ENCODE measurements around the gene FUT8.

FUT8 gene

DNA sequence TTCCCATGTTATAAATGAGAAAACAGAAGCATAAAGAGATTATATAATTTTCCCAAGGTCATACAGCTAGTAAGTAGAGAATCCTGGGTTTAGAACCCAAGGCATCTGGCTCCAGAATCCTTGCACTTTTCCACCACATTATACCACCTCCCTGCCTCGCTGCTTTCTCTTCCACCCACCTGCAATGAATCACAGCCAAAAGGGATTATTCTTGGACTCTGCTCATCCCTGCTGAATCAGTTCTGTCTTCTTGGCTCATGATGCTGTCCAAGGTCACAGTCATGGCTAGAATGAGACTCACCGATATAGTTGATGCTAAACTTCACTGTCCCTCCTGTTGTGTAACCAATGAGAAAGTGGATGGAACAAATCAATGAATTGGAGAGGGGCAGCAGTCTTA, 356.6 kb downstream of the FUT8 start:
- FAIRE-seq = no peak
- no peak for DNase-seq (ENCODE audit: low spot score)

DNA sequence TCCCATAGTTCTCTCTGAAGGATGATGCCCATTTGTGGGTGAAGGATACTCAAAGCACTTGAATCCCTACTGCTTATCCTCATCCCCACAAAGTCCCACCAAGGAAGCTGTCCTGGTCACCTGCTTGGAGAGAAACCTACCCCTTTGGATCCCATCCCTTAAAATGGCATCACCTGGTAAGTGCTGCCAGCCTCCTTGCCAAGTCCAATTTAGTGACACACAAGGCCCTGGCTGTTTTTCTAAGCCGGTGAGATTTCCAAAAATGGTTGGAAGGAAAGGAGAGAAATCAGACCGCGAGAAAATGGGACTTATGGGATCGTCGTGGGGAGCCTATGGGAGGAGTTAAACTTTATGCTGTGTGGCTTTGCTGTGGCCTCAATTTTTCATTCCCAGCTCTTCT, 358.2 kb downstream of the FUT8 start:
- FAIRE-seq (no peak), DNase-seq (ENCODE audit: low spot score) (no peak)

- FAIRE-seq (no peak), DNase-seq (ENCODE audit: low spot score) (no peak)
Measured at GRCh38 chr14:65771271-65771670, 358.7 kb downstream of the FUT8 start.

DNA sequence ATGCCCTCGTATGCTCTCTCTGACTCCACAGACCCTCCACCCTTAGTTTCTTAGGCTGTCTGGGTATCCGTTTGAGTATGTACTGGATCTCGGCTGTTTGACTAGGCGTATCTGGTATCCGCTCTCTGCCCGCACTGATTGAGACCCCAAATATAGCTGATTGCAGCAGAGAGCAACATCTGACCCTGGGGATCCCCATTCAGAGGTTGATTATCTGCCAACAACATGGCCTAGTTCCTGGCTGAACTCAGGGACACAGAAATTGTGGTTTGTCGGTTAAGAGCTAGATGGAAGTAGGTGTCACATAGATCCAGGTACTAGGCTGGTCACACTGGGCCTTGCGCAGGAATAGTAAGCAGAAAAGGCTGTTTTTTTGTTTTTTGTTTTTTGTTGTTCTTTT, 359.9 kb downstream of the FUT8 start:
- DNase-seq (ENCODE audit: low spot score) = no peak

DNA sequence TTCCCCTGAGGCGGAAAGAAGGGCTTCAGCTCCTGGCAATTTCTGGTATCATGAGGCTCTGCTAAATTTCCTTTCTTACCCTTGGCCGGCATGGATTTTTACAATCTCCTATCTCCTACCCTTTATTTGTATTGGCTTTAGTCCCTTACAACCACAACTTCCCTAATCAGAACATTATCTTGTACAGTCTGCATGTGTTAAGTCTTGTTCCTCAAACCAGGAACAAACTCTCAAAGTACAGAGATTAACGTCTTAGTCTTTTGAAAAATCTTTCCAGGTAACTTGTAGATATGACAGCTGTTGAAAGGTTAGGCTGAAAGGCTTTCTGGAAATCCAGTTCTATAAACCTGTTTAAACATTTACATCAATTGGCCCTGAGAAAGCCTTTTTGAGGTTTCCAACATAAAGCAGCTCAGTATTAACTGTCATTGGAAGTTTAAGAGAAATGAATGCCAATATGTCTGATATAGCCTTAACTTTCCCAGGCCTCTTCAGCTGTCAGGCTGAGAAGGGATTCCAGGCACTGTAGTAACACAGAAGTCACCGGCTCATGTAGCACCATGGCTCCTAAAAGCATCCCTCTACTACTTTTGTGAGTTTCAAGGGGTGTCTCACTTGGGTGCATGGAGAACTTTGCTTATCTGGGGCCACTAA, 360.5 kb downstream of the FUT8 start:
- DNase-seq (ENCODE audit: low spot score) = no peak
- FAIRE-seq = no peak

More for the DNA sequence above, 359.9 kb downstream of the FUT8 start:
- no peak for FAIRE-seq

- no peak for FAIRE-seq
Measured at GRCh38 chr14:65774041-65774440, 361.5 kb downstream of the FUT8 start.

DNA sequence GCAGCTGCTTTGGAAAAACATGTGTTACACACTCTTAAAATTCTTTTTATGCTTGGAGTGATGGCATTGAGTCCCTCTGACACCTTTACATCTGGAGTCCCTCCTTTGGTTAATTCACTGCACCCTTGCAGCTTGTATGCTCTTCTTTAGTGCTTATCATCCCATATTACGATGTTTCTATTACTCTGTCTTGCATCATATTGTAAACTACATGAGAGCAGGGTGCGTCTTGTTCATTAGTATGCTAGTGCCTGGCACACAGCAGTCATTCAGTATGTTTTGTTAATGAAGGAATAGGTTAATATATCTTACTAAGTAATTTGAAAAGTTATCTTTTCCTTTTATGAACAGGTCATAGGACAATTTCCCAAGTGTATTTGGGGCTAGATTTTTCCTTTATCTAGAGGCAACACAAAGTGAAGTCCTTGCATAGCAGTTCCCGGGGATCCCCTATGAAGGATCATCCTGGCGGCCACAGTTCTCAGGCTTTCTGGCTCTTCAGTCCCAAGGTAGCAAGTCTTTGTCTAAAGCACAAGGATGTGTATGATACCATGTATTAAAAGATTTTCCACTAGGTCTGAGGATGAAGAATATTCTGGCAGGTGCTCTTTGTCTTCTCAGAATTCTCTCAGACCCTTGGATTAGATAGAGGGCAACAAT, 363.8 kb downstream of the FUT8 start:
- DNase-seq (ENCODE audit: low spot score) (no peak), FAIRE-seq (no peak)

More at GRCh38 chr14:65774041-65774440, 361.5 kb downstream of the FUT8 start:
- DNase-seq (ENCODE audit: low spot score) = no peak

DNA sequence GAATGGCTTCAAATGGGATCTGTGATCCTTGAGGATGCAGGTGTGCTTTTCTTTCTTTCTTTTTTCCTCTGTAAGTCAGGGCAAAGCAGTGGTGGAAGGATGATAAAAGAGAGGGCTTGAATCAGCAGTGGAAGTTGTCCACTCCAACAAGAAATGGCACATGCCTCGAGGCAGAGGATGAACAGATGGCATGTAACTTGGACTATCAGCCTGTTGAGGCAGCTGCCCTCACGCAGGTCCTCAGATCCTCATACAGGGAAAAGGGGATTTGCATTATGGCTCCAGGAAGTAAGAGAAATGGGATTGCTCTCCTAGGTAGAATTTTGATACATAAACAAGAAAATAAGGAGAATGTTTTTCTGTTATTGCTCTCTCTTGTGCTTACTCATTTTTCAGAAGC, 368.0 kb downstream of the FUT8 start:
- no peak for FAIRE-seq
- DNase-seq (ENCODE audit: low spot score) = no peak

DNA sequence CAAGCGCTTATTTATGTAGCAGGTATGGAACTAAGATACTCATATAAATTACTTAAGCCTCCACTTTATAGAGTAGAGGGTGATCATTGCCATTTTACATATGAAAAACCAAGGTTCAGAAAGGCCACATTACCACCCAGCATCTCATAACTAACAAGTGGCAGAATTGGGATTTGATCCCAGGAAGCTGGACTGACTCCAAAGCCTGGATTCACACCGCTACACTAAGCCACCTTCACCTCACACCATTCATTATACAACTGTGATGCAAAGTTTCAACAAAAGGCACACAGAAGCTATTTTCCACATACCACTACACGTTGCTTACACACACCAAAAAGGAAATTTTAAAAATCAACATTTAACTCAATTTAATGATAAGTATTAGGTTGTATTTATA, 370.6 kb downstream of the FUT8 start:
- DNase-seq (ENCODE audit: low spot score) (no peak), FAIRE-seq (no peak)

DNA sequence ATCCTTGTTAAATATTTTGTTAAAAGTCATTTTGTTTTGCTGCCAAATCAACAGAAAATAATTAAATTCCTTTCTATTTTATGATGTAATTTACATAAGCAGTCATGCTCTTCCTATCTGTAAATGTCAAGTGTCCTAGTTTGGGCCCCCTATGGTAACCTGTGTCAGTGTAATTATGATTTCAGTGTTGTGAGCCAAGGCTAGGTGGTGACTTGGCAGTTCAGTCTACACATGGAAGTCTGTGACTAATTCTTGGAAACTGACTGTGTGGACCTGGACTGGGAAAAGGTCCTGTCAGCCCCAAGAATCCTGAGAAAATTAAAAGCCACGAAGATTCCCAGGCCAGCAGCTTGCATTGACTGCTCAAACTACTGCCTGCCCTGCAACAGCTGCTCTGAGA, 371.0 kb downstream of the FUT8 start:
- DNase-seq (ENCODE audit: low spot score) (no peak), FAIRE-seq (no peak)

GRCh38 chr14:65784574-65784973, 372.0 kb downstream of the FUT8 start:
- DNase-seq (ENCODE audit: low spot score) = no peak
- FAIRE-seq = no peak

GRCh38 chr14:65787461-65787860, 374.9 kb downstream of the FUT8 start:
- no peak for FAIRE-seq

GRCh38 chr14:65788876-65789275, 376.3 kb downstream of the FUT8 start:
- DNase-seq (ENCODE audit: low spot score) (no peak), FAIRE-seq (no peak)

More at GRCh38 chr14:65787461-65787860, 374.9 kb downstream of the FUT8 start:
- DNase-seq (ENCODE audit: low spot score) = no peak

DNA sequence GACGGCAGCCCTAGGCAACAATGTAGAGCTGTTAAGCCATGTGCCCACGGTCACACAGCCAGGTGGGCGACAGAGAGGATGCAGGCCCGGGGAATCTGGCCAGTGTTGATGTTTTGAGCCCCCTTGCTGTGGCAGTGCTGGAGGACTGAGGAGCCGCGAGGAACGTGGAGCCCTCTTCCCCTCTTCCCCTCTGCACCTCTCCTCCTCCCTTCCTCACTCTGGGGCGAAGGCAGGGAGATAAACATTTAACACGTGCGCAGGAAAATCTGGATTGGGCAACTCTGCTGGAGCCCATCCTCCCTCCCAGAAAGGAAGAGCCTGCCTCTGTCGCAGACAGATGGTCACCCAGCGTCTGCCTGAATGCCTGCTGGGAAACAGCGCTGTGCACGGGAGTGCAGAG, 376.8 kb downstream of the FUT8 start:
- no peak for DNase-seq (ENCODE audit: low spot score)
- FAIRE-seq = no peak

DNA sequence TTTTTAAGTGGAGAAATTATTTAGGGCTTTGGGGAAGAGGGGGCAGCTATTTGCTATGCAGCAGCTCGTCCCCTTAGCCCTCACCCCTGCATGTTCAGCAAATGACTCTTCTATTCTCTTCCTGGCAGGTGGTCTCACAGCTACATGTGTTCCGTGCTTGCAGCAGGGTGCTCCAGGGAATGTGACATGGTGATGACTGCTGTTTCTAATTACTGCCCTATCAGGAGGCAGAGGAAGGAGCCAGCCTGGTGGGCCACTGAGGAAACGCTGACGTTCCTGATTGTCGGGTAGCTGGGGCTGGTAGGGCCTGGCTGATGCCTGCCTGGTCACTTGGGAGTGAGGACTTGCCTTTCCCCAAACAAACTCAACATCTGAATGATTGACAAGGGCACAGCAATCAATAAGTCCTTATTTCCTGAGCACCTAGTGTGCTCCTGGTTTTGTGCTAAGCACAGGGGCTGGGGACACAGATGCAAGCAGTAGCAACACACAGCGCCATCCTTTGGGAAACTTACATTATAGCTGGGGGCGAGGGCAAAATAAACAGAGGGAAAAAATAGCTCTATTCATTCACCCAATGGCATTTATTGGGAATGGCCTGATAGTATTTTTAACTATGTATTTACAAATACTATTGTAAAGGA, 377.8 kb downstream of the FUT8 start:
- no peak for FAIRE-seq
- no peak for DNase-seq (ENCODE audit: low spot score)

DNA sequence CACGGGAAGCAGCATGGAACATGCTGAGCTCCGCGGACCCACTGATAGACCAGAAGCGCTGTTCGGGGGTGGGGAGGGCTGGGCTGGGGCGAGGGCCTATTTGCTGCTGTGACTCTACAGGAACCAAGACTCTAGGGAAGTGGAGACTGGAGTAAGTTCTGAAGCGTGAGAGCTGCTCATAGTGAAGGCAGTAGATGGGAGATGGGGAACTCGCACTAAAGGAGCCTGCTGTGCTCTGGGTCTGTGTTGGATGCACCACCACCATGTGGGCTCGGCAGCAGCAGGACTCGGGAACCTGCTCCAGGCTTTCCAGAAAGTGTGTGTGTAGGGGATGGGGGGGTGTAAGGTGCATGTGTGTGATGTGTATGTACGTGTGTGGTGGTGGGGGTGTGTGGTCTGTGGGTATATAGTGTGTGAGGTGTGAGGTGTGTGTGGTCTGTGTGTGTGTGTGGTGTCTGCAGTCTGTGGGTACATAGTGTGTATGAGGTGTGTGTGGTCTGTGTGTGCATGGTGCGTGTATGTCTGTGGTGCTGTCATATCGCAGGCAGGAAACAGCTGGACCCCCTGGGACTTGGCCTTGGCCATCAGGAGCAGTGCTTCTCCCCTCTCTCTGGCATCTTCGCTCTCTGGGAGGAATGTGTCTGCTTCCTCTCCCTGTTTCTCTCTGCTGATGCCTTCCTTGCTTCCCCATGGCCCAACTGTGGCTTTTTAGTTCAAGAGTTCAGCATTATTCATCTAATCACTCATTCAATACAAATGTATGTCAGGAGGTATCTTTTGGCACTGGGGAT, 378.9 kb downstream of the FUT8 start:
- FAIRE-seq = peak; percentile 66
- peak; percentile 83 for DNase-seq (ENCODE audit: low spot score)

- peak; percentile 40 for FAIRE-seq
- DNase-seq (ENCODE audit: low spot score) = peak; percentile 86
Measured at GRCh38 chr14:65792208-65792905, 379.8 kb downstream of the FUT8 start.
